H7 (cell line): Measurements from ENCODE around the gene USP25. TPM values are rescaled to one million over a fixed set of nuclear protein-coding genes. Genes with fewer than 3 reads are reported as not detected.

ENCODE experiments used
- DNase-seq: peaks from one replicate; pipeline ENCODE4 v3.0.0; 2012
- H3K27me3 ChIP-seq: 2 replicates; pipeline ENCODE4 v1.6.0; 2011; ENCODE audit warnings: mild to moderate bottlenecking, low read length; ENCODE audit not compliant: control insufficient read depth, insufficient read depth
- H3K36me3 ChIP-seq: replicated peaks from 2 replicates; pipeline ENCODE4 v1.5.1; 2011; ENCODE audit warnings: low read length; ENCODE audit not compliant: control insufficient read depth, insufficient read depth
- H3K4me3 ChIP-seq: 2 replicates; pipeline ENCODE4 v1.5.1; 2011; ENCODE audit warnings: low read depth, mild to moderate bottlenecking, control low read depth, low read length, moderate library complexity; ENCODE audit not compliant: insufficient read depth
- total RNA-seq: library from RNA; depleted of rRNA; stranded (reverse); fragments of >200 nt; shearing (Covaris generic); gene quantifications from 2 replicates; pipeline ENCODE4 v1.2.3, GENCODE V29; 2014

USP25 gene
- total RNA-seq, 1 experiment from 2014 or later: 27.5 TPM

DNA sequence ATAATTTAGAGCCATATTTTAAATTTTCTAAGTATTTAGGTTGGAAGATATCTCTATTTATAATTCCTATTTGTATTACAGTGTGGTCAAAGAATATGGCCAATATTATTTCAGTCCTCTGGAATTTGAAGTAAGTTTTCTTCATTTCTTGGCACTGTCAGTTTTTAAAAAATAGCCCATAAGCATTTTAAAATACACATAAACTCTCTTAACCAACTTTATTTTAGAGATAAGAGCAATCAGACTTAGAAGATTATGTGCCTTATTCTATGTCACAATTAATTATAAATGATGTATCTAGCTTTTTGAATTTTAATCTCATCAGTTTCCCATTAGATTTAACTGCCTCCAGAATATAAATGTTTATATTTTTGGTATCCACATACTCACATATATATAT lies 130.8 kb downstream of the USP25 start:
- H3K27me3 ChIP-seq: no peaks in the 10 kb centered on the region
- DNase-seq: no peak
- H3K36me3 ChIP-seq: peaks cover 2% of the 10 kb centered on the region
- no peak overlapping the region for H3K4me3 ChIP-seq

DNA sequence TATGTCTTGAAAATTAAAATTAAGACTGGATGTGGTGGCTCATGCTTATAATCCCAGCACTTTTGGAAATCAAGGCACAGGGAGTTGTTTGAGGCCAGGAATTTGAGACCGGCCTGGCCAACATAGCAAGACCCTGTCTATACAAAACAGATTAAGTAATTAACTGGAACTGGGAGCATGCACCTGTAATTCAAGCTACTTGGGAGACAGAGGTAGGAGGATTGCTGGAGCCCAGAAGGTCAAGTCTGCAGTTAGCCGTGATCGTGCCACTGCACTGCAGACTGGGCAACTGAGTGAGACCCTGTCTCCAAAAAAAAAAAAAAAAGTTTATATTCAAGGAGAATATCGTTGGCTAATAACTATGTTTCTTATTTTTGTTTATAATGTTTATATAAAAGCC lies 139.2 kb downstream of the USP25 start:
- H3K27me3 ChIP-seq: no peaks in the 10 kb centered on the region
- DNase-seq: no peak
- peaks cover 2% of the 10 kb centered on the region for H3K36me3 ChIP-seq
- no peak overlapping the region for H3K4me3 ChIP-seq

GRCh38 chr21:15870819-15871218 lies 141.0 kb downstream of the USP25 start:
- DNase-seq: no peak
- Histone ChIP-seq H3K4me3 (no peak overlapping the region), H3K36me3 (peaks cover 3% of the 10 kb centered on the region; the same call in 1 of the 2 replicates), H3K27me3 (no peaks in the 10 kb centered on the region)

- H3K36me3 ChIP-seq: peaks cover 3% of the 10 kb centered on the region; the same call in 1 of the 2 replicates
These were observed 142.5 kb downstream of the USP25 start for GRCh38 chr21:15872236-15872635.

DNA sequence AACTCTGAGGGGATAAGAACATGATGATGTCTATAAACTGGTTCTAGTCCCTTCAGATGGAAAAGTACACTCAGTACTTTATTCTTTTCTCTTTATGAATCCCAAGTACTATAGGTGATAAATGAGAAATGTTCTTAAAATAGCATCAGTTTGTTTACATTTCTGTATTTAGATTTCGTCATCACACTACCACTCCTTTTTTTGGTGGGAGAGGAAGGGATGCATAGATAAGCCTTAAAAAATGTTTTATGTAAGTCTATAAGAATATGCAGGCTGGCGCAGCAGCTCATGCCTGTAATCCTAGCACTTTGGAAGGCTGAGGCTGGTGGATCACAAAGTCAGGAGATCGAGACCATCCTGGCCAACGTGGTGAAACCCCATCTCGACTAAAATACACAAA lies 144.8 kb downstream of the USP25 start:
- Histone ChIP-seq H3K4me3 (no peak overlapping the region), H3K27me3 (no peaks in the 10 kb centered on the region), H3K36me3 (peaks cover 3% of the 10 kb centered on the region; the same call in 1 of the 2 replicates)
- DNase-seq: no peak

More at GRCh38 chr21:15872236-15872635, 142.5 kb downstream of the USP25 start:
- DNase-seq: no peak
- Histone ChIP-seq H3K4me3 (no peak overlapping the region), H3K27me3 (no peaks in the 10 kb centered on the region)

DNA sequence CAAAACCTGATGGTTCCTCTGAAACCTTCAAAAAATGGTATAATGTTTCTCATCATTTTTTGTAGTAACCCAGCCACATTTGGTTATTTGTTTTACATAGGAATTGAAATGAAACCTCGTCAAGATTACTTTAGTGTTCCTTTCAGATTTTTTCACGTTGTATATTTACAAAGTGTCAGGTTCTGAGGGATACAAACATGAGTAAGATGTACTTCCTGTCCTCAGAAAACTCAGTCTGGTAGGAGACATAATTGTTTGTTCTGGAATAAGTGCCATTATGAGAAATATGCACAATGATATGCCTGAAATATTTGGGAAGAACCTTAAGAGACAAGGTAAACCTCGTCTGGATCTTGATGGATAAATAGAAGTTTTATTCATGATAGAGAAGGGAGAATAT lies 145.5 kb downstream of the USP25 start:
- H3K4me3 ChIP-seq: no peak overlapping the region
- H3K27me3 ChIP-seq: no peaks in the 10 kb centered on the region
- peaks cover 3% of the 10 kb centered on the region; the same call in 1 of the 2 replicates for H3K36me3 ChIP-seq
- no peak for DNase-seq

DNA sequence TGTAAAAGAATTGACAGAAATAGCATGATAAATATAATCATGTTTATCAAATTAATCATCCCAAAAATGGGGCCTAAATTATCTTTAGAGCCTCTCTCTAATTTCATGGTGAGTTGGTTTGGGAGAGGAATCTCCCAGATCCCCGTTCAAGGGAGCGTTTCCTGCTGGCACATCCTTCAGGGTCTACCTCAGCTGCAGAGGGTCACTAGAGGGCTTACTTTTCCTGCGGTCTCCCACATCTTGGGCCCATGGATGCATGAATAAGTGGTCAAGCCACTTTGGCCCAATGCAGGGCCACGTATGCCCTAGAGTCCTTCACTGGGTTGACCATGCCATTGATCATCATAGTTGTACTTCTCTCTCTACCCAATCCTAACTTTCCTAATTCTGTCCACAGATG lies 164.1 kb downstream of the USP25 start:
- peak; percentile 3 for DNase-seq
- Histone ChIP-seq H3K4me3 (no peak overlapping the region), H3K27me3 (no peaks in the 10 kb centered on the region), H3K36me3 (no peaks in the 10 kb centered on the region; the same call in 1 of the 2 replicates)

DNA sequence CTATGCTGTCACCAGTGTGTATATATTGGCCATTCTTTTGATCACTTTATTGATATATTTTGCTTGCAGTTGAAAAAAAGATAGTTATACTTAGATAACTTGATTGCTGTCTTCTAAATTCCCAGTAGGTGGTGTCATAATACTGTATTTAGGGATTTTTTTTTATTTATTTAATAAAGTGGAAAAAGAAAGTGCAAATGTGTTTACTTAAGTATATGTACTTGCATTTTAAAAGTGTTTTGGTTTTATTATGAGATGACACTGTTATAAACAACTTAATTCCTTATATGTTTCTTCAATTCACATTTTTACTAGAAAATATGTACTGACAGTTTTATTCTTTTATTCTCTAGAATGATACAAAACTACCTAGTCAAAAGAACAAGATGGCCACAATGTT lies 164.8 kb downstream of the USP25 start:
- Histone ChIP-seq H3K4me3 (no peak overlapping the region), H3K27me3 (no peaks in the 10 kb centered on the region), H3K36me3 (no peaks in the 10 kb centered on the region; the same call in 1 of the 2 replicates)
- no peak for DNase-seq

- DNase-seq: no peak
- no peaks in the 10 kb centered on the region for H3K27me3 ChIP-seq
- no peak overlapping the region for H3K4me3 ChIP-seq
- H3K36me3 ChIP-seq: no peaks in the 10 kb centered on the region
These were observed 165.6 kb downstream of the USP25 start for GRCh38 chr21:15895142-15896106.

DNA sequence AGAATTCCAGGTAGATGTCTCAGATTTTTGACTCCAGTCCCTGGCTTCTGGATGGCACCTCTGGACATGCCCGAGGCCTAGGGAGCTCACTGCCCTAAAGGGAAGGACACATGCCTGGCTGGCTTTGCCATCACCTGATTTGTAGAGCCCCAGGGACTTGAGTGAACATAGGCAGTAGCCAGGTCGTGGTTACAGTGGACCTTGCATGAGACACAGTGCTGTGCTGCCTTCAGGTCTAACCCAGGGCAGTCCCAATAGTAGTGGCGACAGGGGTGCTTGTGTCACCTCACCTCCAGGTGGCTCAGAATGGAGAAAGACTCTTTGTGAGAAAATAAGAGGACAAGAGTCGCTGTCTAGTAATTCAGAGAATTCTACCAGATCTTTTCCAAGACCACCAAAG lies 166.7 kb downstream of the USP25 start:
- DNase-seq: no peak
- no peak overlapping the region for H3K4me3 ChIP-seq
- H3K36me3 ChIP-seq: no peaks in the 10 kb centered on the region
- H3K27me3 ChIP-seq: no peaks in the 10 kb centered on the region

GRCh38 chr21:15904389-15904788 lies 174.6 kb downstream of the USP25 start:
- DNase-seq: no peak
- Histone ChIP-seq H3K27me3 (no peaks in the 10 kb centered on the region), H3K4me3 (no peak overlapping the region), H3K36me3 (no peaks in the 10 kb centered on the region)

- Histone ChIP-seq H3K27me3 (no peaks in the 10 kb centered on the region), H3K36me3 (no peaks in the 10 kb centered on the region), H3K4me3 (no peak overlapping the region)
- no peak for DNase-seq
These were observed 178.4 kb downstream of the USP25 start for GRCh38 chr21:15908187-15908586.

GRCh38 chr21:15928196-15928595 lies 198.4 kb downstream of the USP25 start:
- H3K36me3 ChIP-seq: no peaks in the 10 kb centered on the region
- no peak for DNase-seq
- no peaks in the 10 kb centered on the region for H3K27me3 ChIP-seq
- H3K4me3 ChIP-seq: no peak overlapping the region

DNA sequence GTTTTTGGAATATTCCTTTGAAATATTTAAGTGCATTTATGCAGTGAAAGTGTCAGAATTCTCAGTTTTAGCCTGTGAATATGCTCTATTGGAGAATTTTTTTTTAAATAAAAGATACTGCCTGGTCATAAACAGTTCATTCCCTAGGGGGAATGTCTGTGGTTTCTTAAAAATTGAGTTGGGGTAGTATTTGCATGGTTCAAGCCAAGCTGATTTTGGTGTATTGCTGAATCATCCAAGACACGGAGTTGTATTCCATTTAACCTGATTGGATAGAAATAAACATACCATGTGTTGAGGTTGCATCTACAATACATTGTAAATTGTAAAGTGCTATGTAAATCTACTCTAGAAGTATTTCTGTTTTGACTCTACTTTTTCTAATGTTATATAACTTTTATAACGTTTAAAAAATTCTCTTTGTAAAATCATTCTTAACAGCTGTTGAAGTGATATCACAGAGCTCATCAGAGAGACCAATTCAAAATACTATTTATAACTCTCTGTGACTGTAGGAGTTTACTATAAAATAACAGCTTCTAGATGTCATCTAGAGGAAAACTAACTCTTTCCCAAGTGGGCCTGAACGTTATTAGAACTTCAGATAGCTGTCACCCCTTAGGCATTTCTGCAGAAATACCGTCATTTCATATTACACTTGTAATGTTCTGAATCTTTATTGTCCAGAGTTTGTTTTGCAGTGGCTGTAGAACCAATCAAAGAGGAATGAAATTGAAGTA lies 199.1 kb downstream of the USP25 start:
- no peak for DNase-seq
- H3K27me3 ChIP-seq: no peaks in the 10 kb centered on the region
- H3K36me3 ChIP-seq: no peaks in the 10 kb centered on the region
- H3K4me3 ChIP-seq: no peak overlapping the region

GRCh38 chr21:15929536-15929935 lies 199.8 kb downstream of the USP25 start:
- Histone ChIP-seq H3K36me3 (no peaks in the 10 kb centered on the region), H3K27me3 (no peaks in the 10 kb centered on the region), H3K4me3 (no peak overlapping the region)
- DNase-seq: no peak
